Esophagus muscularis mucosa (tissue), 3 donors: ENCODE measurements around the gene HBB.

Experiments used
- CTCF ChIP-seq, 3 experiments: fragments of 200-600 bp in 2 of 3; fragments of 450-650 bp in 1 of 3; sonication (generic) in 2 of 3; IDR thresholded peaks; one replicate each; pipeline ENCODE4 v1.5.1; 2017 to 2019; ENCODE audit warnings: antibody characterized with exemption in 3 of 3, mild to moderate bottlenecking in 2 of 3, moderate library complexity in 1 of 3
- EP300 ChIP-seq: sonication (generic); formaldehyde crosslinking; IDR thresholded peaks from one replicate; pipeline ENCODE4 v1.6.1; 2017; ENCODE audit warnings: antibody characterized with exemption

- TF ChIP-seq CTCF (IDR thresholded peaks at IDR 0.05) (no peak), EP300 (no peak)
Observed at GRCh38 chr11:5231111-5231510, 4.2 kb upstream of the HBB start.
